ENCODE data around the gene ETV4.
"Not testable (repeated sequence)": the region's sequence is repeated elsewhere in the genome, so short reads cannot be mapped to it uniquely, and the experiment has no call there.

The ETV4 gene

GRCh38 chr17:43509440-43509839, 36.7 kb downstream of the ETV4 start:
- not testable (repeated sequence) for DNase-seq

- DNase-seq, result no peak
These were observed 55.5 kb downstream of the ETV4 start for GRCh38 chr17:43490621-43491020.

GRCh38 chr17:43483674-43484551, 62.2 kb downstream of the ETV4 start, which contains the start of gene DHX8:
Gene DHX8, plus strand, starts transcription at chr17:43483975. Its CDS starts 63 bp downstream, at chr17:43484038.
- peak; percentile 89 for DNase-seq

- no peak for DNase-seq
These were observed 63.8 kb downstream of the ETV4 start for GRCh38 chr17:43482103-43483012.

GRCh38 chr17:43479948-43480347, 66.2 kb downstream of the ETV4 start:
- DNase-seq, result no peak
